Measurements from ENCODE around the gene ACTR3.

DNA sequence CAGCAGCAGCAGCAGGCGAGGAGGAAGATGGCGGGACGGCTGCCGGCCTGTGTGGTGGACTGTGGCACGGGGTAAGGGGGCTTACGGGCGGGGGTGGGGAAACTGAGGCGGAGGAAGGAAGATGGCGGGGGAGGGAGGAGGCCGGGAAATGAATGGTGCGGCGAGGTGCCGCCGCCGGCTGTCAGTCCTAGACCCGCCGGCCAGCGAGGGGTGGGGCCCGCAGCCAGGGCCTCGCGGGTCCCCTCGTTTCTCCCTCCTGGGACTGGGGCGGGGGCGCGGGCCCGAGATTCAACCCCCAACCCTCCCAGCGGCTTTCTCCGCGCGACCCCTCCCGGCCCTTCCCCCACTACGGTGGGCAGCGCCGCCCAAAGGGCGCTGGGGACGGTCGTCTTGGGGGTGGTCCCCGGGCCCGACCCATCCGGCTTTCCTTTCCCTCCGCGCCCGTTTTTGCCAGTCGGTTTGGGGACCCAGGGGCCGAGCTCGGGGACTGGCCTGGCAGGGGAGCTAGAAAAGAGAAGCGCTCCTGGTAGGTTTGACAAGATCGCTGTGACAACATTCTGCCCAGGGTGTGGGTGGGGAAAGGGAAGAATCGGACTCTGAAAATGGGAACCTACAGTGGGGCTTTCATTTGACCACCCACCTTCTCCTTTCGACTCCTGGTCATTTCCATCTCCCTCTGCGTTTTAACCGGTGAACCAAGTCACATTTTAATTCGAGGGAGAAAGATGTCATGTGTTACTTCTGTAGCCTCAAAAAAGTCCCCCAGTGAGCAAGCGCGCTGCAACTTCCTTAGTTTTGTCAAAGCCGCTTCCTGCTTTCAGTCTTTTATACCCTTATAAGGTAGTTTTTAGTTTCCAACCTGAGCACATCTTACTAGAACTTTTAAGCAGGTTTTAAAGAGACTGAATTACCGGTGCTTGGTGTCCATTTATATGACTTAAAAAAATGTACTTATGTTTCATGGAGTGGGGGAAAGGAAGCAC, 655 bp downstream of the ACTR3 start:
- TF ChIP-seq POLR2A (IDR thresholded peaks at IDR 0.05; ENCODE audit: low read depth, low read length) (peak; percentile 69), CTCF (conservative IDR thresholded peaks at IDR 0.05; ENCODE audit: low read depth, low read length) (no peak), USF2 (IDR thresholded peaks at IDR 0.05; ENCODE audit: low read depth, low read length) (no peak), SMC3 (IDR thresholded peaks at IDR 0.05; ENCODE audit: low read depth, low read length) (no peak; the same call in 1 of the 2 replicates), RAD21 (IDR thresholded peaks at IDR 0.05; ENCODE audit: low read length) (no peak), MAFK (IDR thresholded peaks at IDR 0.05; ENCODE audit: low read depth, low read length) (no peak), BHLHE40 (IDR thresholded peaks at IDR 0.05; ENCODE audit: low read depth, low read length) (no peak), MAZ (IDR thresholded peaks at IDR 0.05; ENCODE audit: borderline replicate concordance, low read depth, low read length) (no peak), RFX5 (IDR thresholded peaks at IDR 0.05; ENCODE audit: low read depth, low read length) (no peak), CEBPB (IDR thresholded peaks at IDR 0.05; ENCODE audit: low read depth, low read length) (no peak)
- TF ChIP-seq, protein P1, sequence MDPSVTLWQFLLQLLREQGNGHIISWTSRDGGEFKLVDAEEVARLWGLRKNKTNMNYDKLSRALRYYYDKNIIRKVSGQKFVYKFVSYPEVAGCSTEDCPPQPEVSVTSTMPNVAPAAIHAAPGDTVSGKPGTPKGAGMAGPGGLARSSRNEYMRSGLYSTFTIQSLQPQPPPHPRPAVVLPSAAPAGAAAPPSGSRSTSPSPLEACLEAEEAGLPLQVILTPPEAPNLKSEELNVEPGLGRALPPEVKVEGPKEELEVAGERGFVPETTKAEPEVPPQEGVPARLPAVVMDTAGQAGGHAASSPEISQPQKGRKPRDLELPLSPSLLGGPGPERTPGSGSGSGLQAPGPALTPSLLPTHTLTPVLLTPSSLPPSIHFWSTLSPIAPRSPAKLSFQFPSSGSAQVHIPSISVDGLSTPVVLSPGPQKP (IDR thresholded peaks at IDR 0.05; ENCODE audit: borderline replicate concordance, low read depth, low read length): no peak
